Measurements from ENCODE around the gene PSMB11.
"Not testable (repeated sequence)": the region's sequence is repeated elsewhere in the genome, so short reads cannot be mapped to it uniquely, and the experiment has no call there.

Gene PSMB11, protein sequence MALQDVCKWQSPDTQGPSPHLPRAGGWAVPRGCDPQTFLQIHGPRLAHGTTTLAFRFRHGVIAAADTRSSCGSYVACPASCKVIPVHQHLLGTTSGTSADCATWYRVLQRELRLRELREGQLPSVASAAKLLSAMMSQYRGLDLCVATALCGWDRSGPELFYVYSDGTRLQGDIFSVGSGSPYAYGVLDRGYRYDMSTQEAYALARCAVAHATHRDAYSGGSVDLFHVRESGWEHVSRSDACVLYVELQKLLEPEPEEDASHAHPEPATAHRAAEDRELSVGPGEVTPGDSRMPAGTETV

GRCh38 chr14:23042162-23042965 lies at the start of gene PSMB11:
TSS of gene PSMB11 (plus strand) at chr14:23042212. CDS start at chr14:23042226, 14 bp downstream.
- no peak for DNase-seq (ENCODE audit: low read depth in 2 of 2)

GRCh38 chr14:22993517-22993916 lies 48.5 kb upstream of the PSMB11 start:
- no peak for DNase-seq (ENCODE audit: low read depth in 2 of 2)

GRCh38 chr14:22994762-22995275 lies 47.2 kb upstream of the PSMB11 start:
- no peak for DNase-seq (ENCODE audit: low read depth in 2 of 2)

DNA sequence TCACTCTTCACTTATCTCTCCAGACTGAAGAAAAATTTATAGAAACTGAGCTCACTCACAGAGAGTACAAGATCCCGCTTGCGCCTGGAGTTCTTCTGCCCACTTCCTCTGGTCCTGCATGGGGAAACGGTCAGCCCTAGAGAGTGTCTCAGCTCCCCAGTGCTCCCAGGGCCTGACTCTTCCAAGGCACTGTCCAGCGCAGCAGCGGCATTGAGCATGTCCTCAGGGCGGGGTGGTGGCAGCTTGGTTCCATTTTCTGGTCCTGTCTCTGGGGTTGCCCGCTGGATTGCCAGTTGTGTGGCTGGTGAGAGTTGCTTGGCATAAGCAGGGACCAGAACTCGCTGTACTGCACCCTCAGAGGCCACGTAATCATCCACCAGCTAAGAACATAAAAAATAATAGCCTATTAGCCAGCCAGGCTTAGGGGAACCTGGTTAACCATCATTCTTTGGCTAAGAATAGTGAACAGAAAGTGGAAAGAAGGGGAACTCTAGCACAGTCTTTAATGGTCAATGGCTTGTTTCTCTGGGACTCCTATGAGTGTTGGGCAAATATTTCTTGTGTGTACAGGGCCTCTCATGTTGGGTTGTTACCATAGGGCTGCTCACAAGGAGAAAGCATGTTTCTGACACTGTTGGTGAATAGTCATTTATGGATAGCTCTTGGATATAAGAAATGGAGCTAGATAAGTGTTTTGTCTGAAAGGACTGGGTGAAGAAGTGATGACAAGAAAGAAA lies 46.0 kb upstream of the PSMB11 start:
- DNase-seq (ENCODE audit: low read depth in 2 of 2), result no peak

DNA sequence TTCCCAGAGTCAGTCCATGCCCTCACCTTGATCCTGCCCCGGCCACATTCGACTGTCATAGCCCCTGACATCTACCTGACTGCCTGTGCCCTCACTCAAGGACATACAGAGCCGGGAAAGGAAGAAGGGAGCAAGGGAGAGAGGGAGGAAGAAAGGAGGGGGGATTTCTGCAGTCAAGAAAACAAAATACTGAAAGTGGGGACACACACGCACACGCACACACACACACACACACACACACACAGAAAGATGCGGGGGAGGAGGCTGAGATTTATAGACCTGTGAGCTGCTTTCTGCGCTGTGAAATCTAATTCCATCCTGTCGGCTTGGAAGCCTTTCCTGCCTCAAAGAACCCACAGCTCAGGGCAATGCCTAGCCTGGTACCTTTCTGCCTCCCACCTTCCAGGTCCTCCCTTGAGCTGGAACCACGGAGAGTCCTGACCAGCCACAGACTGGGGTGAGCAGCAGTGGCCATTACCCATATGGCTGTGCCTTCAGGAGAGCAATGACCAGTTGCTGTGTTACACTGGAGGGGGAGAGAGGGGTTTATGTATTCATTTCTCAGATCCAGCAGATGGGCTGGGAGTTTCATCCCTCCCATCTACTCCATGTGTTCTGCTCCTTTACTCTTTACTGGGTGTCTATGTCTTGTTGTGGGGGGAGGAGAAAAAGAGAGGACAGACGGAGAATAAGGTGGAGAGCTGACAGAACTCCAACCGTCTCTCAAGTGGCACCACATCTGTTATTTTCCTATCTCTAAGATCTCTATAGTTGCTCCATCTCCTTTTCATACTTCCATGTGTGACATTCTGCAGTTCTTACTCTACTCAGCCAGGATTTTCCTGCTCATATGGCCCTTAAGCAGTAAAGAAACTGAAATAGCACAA lies 45.0 kb upstream of the PSMB11 start:
- DNase-seq (ENCODE audit: low read depth in 2 of 2), result no peak

GRCh38 chr14:22997676-22998323 lies 44.2 kb upstream of the PSMB11 start:
- no peak for DNase-seq (ENCODE audit: low read depth in 2 of 2)

DNA sequence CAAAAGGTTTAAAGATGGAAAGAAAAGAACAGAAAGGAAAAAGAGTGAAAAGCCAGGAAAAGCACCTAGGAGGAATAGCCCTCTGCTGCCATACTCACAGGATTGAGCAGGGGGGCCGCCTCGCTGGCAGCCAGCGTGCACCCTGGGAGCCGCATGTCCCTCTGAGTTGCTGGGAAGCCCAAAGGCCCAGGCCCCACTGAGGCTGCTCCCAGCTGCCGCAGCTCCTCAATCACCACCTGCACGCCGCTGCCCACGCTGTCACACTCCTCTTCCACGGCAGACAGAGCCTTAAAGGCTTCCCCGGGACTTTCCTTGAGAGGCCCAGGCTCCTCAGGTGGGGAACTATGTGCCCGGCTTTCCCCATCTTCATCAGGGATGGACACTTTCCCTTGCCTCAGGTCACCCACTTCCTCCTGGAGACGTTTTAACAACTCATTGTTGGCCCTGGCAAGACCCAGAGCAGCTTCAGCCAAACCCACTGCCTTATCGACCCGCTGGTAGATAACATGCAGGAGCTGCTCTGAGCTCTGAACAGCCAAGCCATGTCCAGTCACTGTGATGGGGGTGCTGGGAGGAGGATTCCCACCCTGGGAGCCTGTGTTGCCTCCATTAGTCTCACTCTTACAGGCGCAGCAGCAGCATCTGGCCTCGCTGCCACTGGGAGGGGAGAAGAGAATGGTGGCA lies 43.5 kb upstream of the PSMB11 start:
- DNase-seq (ENCODE audit: low read depth in 2 of 2), result no peak

DNA sequence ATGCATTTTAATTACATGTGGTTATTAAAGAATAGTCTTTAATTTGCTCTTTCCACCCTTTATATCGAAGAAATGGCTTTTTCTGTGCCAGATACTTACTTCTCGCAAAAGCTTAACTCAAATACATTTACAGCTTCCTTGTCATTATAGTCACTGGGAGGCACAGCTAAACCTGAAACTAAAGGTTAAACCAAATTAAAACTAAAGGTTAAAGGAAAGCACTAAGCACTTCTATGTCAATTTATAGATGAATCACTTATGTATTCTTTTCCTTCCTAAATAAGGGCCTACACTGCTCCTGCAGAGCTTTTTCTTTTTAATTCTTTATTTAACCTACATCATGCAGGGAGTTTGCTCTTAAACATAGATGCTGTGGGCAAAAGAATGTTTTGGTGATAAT lies 41.2 kb upstream of the PSMB11 start:
- no peak for DNase-seq (ENCODE audit: low read depth in 2 of 2)

GRCh38 chr14:23002592-23002991 lies 39.4 kb upstream of the PSMB11 start:
- no peak for DNase-seq (ENCODE audit: low read depth in 2 of 2)

DNA sequence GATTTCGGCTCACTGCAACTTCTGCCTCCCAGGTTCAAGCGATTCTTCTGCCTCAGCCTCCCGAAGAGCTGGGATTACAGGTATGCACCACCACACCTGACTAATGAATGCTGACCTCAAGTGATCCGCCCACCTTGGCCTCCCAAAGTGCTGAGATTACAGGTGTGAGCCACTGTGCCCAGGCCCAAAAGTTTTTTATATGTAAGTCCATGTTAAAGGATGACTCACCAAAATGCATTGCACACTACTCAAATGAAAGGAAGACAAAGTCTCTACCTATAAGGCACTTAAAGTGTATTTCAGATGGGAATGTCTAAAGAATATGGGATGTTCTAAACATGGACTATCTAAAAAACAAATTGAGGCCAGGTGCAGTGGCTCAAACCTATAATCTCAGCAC lies 37.7 kb upstream of the PSMB11 start:
- not testable (repeated sequence) for DNase-seq (ENCODE audit: low read depth in 2 of 2)

DNA sequence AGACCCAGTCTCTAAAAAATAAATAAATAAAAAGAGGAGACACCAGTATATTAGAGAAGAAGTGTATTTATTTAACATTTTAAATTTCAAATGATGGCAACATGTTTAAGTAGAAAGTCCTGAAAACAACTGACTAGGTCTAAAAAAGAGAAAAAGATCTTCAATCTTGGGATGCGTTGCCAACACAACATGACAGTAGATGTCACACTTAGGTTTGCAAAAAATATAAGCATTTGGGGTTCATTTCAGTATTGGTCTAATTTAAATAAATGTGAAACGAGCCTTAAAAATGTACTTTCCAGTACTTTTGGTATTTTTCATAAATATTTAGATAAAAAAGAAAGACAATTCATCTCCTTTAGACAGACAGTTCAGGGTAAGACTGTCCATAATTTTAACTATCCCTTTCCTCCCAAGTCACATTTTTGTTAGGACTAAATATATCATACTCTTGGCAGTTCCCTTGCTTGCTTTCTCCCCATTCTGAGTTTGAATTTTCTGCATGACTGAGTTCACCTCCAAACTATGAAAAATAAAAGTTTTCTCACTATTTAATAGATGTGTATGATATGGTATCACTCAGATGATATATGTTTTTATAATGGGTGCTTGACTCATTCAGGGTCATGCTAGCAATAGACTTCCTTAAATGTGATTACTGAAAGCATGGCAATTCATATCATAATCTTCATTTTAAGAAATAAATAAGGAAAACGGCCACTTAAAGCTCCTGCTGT lies 36.4 kb upstream of the PSMB11 start:
- DNase-seq (ENCODE audit: low read depth in 2 of 2), result no peak

DNA sequence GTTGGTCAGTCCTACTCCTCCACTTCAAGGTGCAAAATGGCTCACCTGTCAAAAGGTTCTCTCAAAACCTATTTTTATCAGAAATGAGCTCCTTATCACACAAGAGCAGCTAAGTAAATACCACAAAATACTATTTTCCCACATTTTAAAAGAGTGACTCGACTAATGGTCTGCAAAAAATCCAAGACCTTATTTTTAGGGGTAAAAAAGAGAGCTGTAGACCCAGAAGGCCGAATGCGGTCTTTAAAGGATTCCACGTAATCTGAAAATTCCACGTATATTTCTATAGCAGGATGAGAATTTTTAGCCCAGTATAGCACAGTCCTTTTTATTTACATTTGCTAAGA lies 35.9 kb upstream of the PSMB11 start:
- DNase-seq (ENCODE audit: low read depth in 2 of 2), result no peak

- peak; percentile 95 to 96 for DNase-seq (ENCODE audit: low read depth in 2 of 2)
These were observed 35.2 kb upstream of the PSMB11 start for GRCh38 chr14:23006544-23007419.

DNA sequence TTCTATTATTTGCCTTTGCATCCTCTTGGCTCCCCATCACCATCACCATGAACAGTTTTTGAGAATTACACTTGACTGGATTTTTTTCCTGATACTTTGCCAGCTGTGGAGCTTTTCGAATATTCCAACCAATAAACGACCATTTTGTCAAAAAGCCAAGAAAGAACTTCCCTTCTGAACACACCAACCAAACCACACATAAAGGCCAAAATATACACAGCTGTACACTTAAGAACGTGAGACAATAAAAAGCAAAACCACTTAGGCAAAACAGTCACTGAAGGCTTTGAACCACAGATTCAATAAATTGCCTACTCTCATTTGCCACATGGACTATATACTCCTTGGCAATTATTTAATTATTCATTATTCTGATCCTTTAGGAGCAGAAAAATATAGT lies 33.2 kb upstream of the PSMB11 start:
- no peak for DNase-seq (ENCODE audit: low read depth in 2 of 2)

DNA sequence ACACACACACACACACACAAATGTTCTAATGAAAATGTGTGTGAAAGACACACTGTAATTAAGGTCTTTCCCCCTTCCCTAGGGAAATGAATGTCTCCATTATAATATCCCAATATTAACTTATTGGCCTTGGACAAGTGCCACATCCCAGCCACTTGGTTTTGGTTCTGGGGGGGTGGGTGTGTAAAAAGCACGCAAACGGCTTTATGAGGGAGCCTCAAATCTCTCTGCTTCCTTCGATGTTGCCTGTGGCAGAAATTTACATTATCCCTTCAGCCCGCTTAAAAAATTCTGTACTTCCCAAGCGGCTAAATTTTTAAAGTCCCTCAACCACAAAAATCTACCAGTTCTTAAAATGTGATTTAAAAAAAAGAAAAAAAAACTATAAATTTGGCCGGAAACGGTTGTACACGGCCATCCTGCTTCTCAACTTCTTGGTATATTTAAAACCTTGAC lies 32.5 kb upstream of the PSMB11 start:
- no peak for DNase-seq (ENCODE audit: low read depth in 2 of 2)

DNA sequence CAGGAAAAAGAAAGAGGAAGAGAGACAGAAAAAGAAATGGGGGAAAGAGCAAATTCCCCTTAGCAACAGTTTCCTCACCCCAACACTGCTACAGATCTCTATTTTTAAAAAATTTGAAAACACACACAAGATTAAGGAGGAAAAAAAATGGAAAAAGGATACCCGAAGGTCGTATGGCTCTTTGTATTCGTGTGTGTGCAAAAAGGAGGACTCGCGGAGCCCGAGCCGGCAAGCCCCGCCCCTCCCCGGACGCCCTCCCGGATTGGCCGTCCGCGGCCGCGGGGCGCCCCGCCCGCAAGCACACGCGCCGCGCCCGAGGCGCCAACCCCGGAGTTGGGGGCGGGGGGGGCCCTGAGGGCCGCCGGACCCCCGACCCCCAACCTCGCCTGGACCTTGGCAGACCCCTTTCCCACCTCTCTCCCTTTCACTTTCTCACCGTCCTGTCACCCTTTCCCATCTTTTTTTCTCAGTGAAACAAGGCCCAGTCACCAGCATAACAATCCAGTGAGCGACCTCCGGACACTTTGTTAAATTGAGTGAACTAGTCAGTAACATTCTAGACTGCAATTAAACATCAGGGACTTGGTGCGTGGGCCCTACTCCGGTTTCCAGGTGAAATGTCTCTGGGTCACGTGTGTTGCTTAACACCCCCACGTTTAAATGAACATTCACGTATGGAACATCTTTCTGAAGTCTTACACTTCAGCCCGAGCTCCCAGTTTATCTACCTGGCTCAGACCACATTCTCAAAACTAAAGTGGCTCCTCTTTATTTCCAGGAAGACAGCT lies 31.9 kb upstream of the PSMB11 start, which contains the start of gene C14orf93:
TSS of gene C14orf93 (minus strand) at position 205 of the 788 bp plus-strand sequence. CDS start 11,120 bp downstream, outside the sequence.
- DNase-seq (ENCODE audit: low read depth in 2 of 2), result peak; percentile 58 to 75

GRCh38 chr14:23013054-23013748 lies 28.8 kb upstream of the PSMB11 start:
- no peak for DNase-seq (ENCODE audit: low read depth in 2 of 2)
